Heart left ventricle (tissue), 16 donors: Measurements from ENCODE around the gene PDE6D. TPM values are rescaled to one million over a fixed set of nuclear protein-coding genes. Genes with fewer than 3 reads are reported as not detected.

Experiments
- ATAC-seq, 4 donors: fragments of 200-7000 bp; cut with Tn5 transposase; one replicate each; pipeline ENCODE4 v1.9.1; 2020 to 2022; ENCODE audit warnings: moderate library complexity in 4 of 4, mild to moderate bottlenecking in 3 of 4, moderate number of reproducible peaks in 1 of 4
- DNase-seq, 5 donors: peaks; one replicate each; pipeline ENCODE4 v3.0.0-alpha.2; 2020
- H3K27ac ChIP-seq, 12 donors: fragments of 200-600 bp; sonication (generic) in 4 of 12; one replicate each; pipeline versions ENCODE4 v1.5.0 to v1.8.0; 2016 to 2022; ENCODE audit warnings: mild to moderate bottlenecking in 2 of 12
- H3K27me3 ChIP-seq, 9 donors: fragments of 200-600 bp; sonication (generic) in 2 of 9; one replicate each; pipeline versions ENCODE4 v1.5.1 to v1.8.0; 2016 to 2022; ENCODE audit warnings: mild to moderate bottlenecking in 3 of 9
- H3K36me3 ChIP-seq, 9 donors: fragments of 200-600 bp; sonication (generic) in 2 of 9; one replicate each; pipeline versions ENCODE4 v1.5.0 to v1.8.0; 2018 to 2022; ENCODE audit warnings: mild to moderate bottlenecking in 2 of 9
- H3K4me1 ChIP-seq, 12 donors: fragments of 200-600 bp; sonication (generic) in 4 of 12; one replicate each; pipeline versions ENCODE4 v1.5.0 to v1.8.0; 2016 to 2022; ENCODE audit warnings: mild to moderate bottlenecking in 3 of 12
- H3K4me3 ChIP-seq, 12 donors: fragments of 200-600 bp; sonication (generic) in 4 of 12; one replicate each; pipeline versions ENCODE4 v1.5.0 to v1.8.0; 2017 to 2022; ENCODE audit warnings: mild to moderate bottlenecking in 9 of 12, moderate library complexity in 4 of 12
- H3K9me3 ChIP-seq, 12 donors: fragments of 200-600 bp; sonication (generic) in 4 of 12; one replicate each; pipeline versions ENCODE4 v1.5.0 to v1.8.0; 2016 to 2022; ENCODE audit warnings: mild to moderate bottlenecking in 1 of 12
- POLR2A ChIP-seq, 2 donors: fragments of 450-650 bp; IDR thresholded peaks; one replicate each; pipeline ENCODE4 v1.6.1; 2017; ENCODE audit warnings: antibody characterized with exemption in 2 of 2, mild to moderate bottlenecking in 2 of 2, moderate library complexity in 2 of 2
- WGBS, 4 donors: extraction: QIAGEN DNeasy Blood & Tissue Kit in 2 of 4; methylation state at CpG; one replicate each; pipeline versions ENCODE4 v1.1.5 to v1.1.7; 2013 to 2018; 5-methylcytosine and 5-hydroxymethylcytosine counted together
- intact Hi-C, 10 donors: fragments of 100-400 bp; cut with DNase I; formaldehyde crosslinking; loops; one replicate each; pipeline versions ENCODE4 v1.11.1 to v1.14.2; 2022
- polyA plus RNA-seq, 2 donors: library from polyadenylated mRNA; stranded (reverse); fragments of 200-250 nt; gene quantifications; one replicate each; pipeline ENCODE4 v1.2.3, GENCODE V29; 2013
- total RNA-seq, 9 donors: library from RNA; depleted of rRNA in 2 of 9; stranded (reverse); fragments of >200 nt in 2 of 9; fragmentation: NEBNext Ultra II Directional in 3 of 9; extraction: Animal tissue kit (Norgen Biotek cat#: 25700) in 3 of 9; gene quantifications; one replicate each; pipeline versions ENCODE4 v1.1.0 to v1.2.4, GENCODE V29; 2016 to 2023
- TF ChIP-seq, protein P1 (sequence below), 12 donors: fragments of 200-600 bp; sonication (generic) in 4 of 12; IDR thresholded peaks; one replicate each; pipeline versions ENCODE4 v1.5.0 to v1.8.0; 2018 to 2022; ENCODE audit warnings: antibody characterized with exemption in 12 of 12, mild to moderate bottlenecking in 5 of 12
- donor health status: ischemic (EF 13 %, LVEDD 7.1; RV severe dilation, severe dysfunction).
- donor health status: healthy with polysubstance abuse.
- donor health status: DM: no; HTN: yes; CAD: no.
- donor health status: DM: no; HTN: no; CAD: no.
- donor health status: ischemic (EF 25% LVEDD 6.9; RV normal size, moderate dysfunction).
- donor health status: ischemic (EF 25% LVEDD 5.7; RV mildly dilated, moderate dysfunction).
- donor health status: healthy.
- donor health status: DM: yes; HTN: yes; CAD: no.
- donor health status: ischemic (EF 35%, LVEDD 5.7; RV mildly dilated, moderate dysfunction).
- donor health status: nonischemic (EF 11% LVEDD 7.7; RV severe dilation, severe dysfunction).
- donor health status: DM: yes; HTN: yes; CAD: no.
- donor health status: PGD.
- donor health status: ischemic (EF 29% LVEDD 5.4; RV normal size, mild dysfunction).
- donor health status: nonischemic (EF 23%, LVEDD 6.1; RV moderate dilation, normal function).

PDE6D gene
- total and polyA plus RNA-seq, 11 donors = 12.3 to 30.1 (median 19.8) TPM

DNA sequence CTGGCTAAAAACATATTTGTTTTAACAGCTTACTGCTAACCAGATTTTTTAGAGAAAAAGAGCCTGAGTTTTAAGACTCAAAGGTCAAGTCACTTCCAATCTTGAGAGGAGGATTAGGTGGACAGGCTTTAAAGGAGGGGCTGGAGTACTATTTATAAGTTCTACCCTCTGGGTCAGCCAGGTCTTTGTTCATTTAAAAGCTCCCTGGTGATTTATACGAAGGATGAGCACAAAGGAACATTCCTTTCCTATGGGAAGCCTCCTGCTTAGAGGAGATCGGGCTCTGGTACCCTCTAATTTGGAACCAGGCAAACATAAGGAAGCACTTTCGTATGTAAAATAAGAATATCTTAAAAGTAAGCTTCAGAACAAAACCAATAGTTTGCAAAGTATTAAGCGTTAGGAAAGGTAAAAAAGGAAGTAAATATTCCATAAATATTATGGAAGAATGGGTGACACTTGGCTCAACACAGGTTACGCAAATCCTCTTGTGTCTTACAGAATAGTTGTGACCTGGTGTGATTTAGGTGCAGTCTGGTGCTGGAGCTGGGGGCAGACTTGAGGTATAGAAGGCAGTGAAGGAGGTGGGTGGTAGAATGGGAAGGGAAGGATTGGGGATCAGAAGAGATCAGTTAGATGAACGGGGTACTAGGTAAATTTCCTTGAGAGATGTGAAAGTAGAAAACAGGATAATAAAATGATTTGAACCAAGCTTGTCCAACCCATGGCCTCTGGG lies 35.6 kb downstream of the PDE6D start:
- TF ChIP-seq POLR2A (IDR thresholded peaks at IDR 0.05) = no peak
- TF ChIP-seq, protein P1, sequence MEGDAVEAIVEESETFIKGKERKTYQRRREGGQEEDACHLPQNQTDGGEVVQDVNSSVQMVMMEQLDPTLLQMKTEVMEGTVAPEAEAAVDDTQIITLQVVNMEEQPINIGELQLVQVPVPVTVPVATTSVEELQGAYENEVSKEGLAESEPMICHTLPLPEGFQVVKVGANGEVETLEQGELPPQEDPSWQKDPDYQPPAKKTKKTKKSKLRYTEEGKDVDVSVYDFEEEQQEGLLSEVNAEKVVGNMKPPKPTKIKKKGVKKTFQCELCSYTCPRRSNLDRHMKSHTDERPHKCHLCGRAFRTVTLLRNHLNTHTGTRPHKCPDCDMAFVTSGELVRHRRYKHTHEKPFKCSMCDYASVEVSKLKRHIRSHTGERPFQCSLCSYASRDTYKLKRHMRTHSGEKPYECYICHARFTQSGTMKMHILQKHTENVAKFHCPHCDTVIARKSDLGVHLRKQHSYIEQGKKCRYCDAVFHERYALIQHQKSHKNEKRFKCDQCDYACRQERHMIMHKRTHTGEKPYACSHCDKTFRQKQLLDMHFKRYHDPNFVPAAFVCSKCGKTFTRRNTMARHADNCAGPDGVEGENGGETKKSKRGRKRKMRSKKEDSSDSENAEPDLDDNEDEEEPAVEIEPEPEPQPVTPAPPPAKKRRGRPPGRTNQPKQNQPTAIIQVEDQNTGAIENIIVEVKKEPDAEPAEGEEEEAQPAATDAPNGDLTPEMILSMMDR (IDR thresholded peaks at IDR 0.05) = no peak
- Histone ChIP-seq H3K27me3 (no peaks in the 10 kb centered on the region), H3K4me3 (no peak overlapping the region), H3K9me3 (no peaks in the 10 kb centered on the region), H3K27ac (no peak overlapping the region), H3K4me1 (peaks cover 0 to 7% (median 0%) of the 10 kb centered on the region in 12 donors), H3K36me3 (no peaks in the 10 kb centered on the region)
- no peak for DNase-seq
- intact Hi-C loops = no loop called here
- 73 to 76% (median 75%) methylated on average over 6 of the region's 6 CpGs for WGBS, 4 donors
- no peak for ATAC-seq

DNA sequence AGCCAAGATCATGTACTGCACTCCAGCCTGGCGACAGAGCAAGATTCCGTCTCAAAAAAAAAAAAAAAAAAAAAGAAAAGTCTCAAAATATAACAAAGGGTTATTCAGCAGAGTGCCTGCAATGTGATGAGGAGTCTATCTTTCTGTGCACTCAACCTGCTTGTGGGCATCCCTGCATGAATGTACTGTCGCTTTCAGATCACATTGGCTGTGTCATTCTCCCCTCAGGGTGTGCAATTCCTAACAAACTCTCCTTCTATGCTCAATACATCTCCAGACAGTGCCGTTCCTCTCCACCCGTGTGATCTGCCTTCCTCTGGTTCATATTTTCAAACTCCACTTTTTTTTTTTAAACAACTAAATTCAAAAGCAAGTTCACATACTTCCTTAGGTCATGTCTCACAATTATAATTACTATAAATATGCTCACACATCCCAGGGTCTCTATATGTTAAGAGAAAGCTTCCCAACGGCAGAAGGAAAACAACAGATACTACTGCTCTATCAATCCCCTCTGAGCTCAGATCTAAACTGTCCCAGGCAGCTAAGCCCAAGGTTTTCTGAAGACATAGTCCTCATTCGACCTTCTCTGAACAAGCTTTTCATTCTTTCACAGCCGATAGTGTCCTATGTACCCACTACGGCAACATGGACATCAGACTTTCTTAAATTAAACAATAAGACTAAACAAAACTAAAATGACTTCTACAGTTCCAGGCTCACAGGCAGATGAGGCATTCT lies 37.5 kb downstream of the PDE6D start:
- Histone ChIP-seq H3K9me3 (no peaks in the 10 kb centered on the region), H3K4me3 (no peak overlapping the region), H3K27me3 (no peaks in the 10 kb centered on the region), H3K4me1 (peaks cover 0 to 7% (median 0%) of the 10 kb centered on the region in 12 donors), H3K36me3 (peaks cover 0 to 5% (median 0%) of the 10 kb centered on the region in 9 donors), H3K27ac (no peak overlapping the region)
- TF ChIP-seq, protein P1 (IDR thresholded peaks at IDR 0.05) = no peak
- TF ChIP-seq POLR2A (IDR thresholded peaks at IDR 0.05) = no peak
- whole genome bisulfite sequencing, 4 donors = 64 to 76% (median 64%) methylated on average over 9 of the region's 9 CpGs
- DNase-seq = no peak
- intact Hi-C loops = no loop called here
- ATAC-seq = no peak

DNA sequence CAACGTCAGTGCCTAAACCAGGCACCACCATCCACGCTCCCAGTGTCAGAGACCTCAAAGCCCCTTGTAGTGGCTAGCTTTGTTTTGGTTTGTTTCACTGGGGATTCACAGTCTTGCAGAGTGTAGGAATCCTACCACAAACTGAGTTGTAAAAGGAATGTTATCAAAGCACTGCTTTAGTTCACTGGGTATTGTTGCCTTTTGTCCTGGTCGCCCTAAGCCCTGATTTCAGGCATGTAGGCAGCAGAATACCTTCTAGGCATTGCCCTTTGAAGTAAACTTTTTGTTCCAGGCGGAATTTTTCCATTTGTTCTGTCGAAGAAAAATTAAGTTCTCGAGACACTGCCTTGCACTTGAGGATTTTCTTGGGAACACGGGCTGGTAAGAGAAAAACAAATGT lies 43.3 kb downstream of the PDE6D start:
- no peaks in the 10 kb centered on the region for H3K27me3 ChIP-seq
- H3K9me3 ChIP-seq = no peaks in the 10 kb centered on the region
- intact Hi-C loops = no loop called here
- DNase-seq = no peak
- 94 to 97% (median 95%) methylated on average over 7 of the region's 7 CpGs for whole genome bisulfite sequencing, 4 donors
- TF ChIP-seq, protein P1 (IDR thresholded peaks at IDR 0.05) = no peak
- TF ChIP-seq POLR2A (IDR thresholded peaks at IDR 0.05) = no peak
- no peaks in the 10 kb centered on the region for H3K4me1 ChIP-seq
- no peak overlapping the region for H3K4me3 ChIP-seq
- no peak overlapping the region for H3K27ac ChIP-seq
- no peak for ATAC-seq
- H3K36me3 ChIP-seq = peaks cover 0 to 44% (median 33%) of the 10 kb centered on the region in 9 donors

DNA sequence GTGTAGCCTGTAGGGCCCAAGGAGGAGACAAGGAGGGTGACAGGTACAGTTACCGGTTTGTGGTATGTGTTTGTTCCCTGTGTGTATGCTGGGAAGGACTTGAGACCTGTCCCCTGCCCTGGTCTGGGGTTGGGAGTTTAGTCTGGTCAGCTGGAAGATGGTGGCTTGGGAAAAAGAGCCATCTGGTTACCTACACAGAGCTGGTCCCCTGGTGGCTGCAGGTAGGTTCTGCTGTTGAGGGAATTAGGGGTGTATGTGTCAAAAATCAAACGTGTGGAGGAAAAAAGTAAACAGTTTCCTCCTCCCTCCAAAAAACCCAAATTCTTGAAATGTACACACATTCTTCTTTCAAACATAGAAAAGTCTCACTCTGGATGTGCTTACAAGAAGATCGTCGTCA lies 48.5 kb downstream of the PDE6D start:
- Histone ChIP-seq H3K4me3 (no peak overlapping the region), H3K27me3 (no peaks in the 10 kb centered on the region), H3K27ac (no peak overlapping the region), H3K4me1 (no peaks in the 10 kb centered on the region), H3K9me3 (no peaks in the 10 kb centered on the region), H3K36me3 (peaks cover 0 to 52% (median 43%) of the 10 kb centered on the region in 9 donors)
- intact Hi-C loops = no loop called here
- DNase-seq (no peak), ATAC-seq (no peak)
- TF ChIP-seq POLR2A (IDR thresholded peaks at IDR 0.05) = no peak
- TF ChIP-seq, protein P1 (IDR thresholded peaks at IDR 0.05) = no peak
- 81 to 90% (median 85%) methylated on average over 4 of the region's 4 CpGs for WGBS, 4 donors
